ENCODE results near the gene PHF21B.
"Not testable (repeated sequence)": the region's sequence is repeated elsewhere in the genome, so short reads cannot be mapped to it uniquely, and the experiment has no call there.

Gene PHF21B

DNA sequence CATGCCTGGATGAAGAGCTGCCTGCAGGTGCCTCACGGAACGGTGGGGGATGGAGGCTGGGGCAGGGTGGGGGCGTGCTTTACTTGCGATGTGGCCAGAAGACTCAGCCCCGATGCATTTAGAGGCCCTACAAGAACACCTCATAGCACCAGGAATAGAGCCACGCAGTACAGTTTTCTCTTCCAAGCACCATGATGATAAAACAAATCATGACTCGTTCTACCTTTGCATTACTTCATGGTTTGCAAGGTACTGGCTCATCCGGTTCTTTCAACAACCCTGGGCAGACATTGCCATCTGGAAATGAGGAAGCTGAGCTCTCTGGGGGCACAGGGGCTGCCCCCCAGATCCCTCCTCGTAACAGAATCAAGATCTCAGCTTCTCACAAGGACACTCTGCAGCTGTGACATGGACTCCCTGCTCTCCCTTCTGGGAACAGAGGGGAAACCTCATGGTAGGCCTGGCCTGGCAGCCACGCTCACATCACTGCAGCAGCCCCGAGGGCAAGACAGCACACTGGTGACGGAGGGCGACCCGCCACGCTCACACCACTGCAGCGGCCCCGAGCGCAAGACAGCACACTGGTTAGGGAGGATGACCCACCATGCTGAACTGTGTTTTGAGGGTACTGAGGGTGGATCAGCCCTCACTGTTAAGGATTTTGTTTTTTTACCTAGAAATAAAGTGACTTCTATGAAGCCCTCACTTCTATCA is 46.9 kb downstream of the PHF21B start:
- H3K27ac ChIP-seq = no peak overlapping the region
- TF ChIP-seq ZFX (IDR thresholded peaks at IDR 0.05) = no peak

DNA sequence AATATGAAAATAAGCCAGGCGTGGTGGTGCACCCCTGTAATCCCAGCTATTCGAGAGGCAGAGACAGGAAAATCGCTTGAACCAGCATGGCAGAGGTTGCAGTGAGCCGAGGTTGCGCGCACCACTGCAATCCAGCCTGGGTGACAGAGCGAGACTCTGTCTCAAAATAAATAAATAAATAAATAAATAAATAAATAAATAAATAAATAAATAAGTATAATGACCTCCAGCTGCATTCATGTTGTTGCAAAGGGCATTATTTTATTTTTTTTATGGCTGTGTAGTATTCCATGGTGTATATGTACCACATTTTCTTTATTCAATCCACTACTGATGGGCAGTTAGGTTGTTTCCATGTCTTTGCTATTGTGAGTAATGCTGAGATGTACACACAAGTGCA is 48.1 kb downstream of the PHF21B start:
- H3K27ac ChIP-seq = not testable (repeated sequence)

DNA sequence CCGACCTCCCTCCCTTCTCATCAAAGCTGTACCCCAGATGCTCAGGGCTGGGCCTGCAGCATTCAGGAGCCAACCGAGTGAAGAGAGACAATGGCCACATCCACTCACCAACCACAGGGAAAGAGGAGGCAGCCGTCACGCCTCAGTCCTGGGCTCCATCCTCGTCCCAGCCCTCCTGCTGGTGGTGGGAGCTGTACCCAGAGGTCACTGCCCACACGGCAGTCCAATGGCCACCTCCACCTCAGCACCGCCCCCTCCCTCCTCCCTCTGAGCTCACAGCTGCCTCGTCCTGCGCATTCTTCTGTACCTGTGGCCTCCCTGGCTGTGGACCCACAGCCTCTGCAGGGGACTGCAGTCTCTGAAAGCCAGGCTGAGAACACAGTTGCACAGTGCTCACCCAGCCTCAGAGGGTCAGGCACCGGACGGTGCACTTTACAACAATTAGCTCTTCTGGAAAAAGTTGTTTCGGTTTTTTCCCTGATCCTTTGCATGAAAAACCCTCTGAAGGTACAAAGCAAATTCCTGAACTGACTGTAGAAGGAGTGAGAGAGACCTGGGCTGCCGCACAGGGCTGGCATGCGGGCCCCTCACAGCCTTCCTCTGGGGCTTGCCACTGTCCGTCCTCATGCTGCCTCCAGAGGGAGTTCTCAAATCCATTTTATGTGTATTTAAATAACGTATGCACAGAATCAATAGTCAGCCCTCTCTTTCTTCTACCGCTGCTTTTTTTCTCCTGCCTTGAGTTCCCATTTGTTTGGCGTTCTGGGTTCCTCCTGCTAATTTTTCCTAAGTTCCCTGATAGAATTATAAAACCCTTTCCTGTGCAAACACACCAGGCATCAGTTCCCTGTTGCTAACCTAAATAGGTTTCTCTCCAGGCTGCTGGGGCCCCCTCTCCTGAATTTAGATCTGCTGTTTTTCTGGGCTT is 52.7 kb downstream of the PHF21B start:
- no peak for TF ChIP-seq ZFX (IDR thresholded peaks at IDR 0.05)
- no peak overlapping the region for H3K27ac ChIP-seq

DNA sequence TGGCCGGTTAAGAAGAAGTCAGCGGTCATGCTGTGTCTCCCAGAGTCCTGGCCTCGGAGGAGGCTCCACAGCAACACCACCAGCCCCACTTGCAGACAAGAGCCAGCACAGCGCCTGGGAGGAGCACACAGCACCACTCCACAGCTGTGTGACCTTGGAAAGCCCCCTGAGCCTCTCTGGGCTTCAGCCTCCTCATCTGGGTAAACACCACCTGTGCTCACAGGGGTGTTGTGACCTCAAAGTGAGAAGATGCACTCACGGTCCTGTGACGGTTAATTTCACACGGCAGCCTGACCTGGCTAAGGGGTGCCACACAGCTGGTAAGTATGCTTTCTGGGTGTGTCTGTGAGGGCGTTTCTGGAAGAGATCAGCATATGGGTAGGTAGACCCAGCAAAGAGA is 54.7 kb downstream of the PHF21B start:
- H3K27ac ChIP-seq = no peak overlapping the region
- no peak for TF ChIP-seq ZFX (IDR thresholded peaks at IDR 0.05)
- TF ChIP-seq, protein P1, sequence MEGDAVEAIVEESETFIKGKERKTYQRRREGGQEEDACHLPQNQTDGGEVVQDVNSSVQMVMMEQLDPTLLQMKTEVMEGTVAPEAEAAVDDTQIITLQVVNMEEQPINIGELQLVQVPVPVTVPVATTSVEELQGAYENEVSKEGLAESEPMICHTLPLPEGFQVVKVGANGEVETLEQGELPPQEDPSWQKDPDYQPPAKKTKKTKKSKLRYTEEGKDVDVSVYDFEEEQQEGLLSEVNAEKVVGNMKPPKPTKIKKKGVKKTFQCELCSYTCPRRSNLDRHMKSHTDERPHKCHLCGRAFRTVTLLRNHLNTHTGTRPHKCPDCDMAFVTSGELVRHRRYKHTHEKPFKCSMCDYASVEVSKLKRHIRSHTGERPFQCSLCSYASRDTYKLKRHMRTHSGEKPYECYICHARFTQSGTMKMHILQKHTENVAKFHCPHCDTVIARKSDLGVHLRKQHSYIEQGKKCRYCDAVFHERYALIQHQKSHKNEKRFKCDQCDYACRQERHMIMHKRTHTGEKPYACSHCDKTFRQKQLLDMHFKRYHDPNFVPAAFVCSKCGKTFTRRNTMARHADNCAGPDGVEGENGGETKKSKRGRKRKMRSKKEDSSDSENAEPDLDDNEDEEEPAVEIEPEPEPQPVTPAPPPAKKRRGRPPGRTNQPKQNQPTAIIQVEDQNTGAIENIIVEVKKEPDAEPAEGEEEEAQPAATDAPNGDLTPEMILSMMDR (conservative IDR thresholded peaks at IDR 0.05) = no peak

DNA sequence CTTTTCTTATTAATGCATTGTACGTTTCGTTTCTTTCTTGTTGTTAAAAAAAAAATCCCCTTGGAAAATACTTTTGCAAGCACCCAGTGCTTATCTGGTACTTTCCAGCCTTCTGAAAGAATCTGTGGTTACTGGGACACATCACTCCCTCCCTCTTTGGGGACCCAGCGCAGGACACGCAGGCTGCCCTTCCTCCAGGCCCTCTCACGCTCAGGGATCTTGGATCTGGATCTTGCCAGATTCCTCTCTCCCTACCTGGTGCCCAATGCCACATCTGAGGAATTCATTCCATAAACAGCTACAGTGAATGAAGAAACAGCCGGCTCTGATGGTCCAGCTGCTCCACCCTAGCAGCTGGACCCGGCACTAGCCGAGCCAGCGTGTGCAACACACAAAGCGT is 55.7 kb downstream of the PHF21B start:
- TF ChIP-seq ZFX (IDR thresholded peaks at IDR 0.05) = no peak
- TF ChIP-seq, protein P1 (conservative IDR thresholded peaks at IDR 0.05) = no peak
- H3K27ac ChIP-seq = no peak overlapping the region

DNA sequence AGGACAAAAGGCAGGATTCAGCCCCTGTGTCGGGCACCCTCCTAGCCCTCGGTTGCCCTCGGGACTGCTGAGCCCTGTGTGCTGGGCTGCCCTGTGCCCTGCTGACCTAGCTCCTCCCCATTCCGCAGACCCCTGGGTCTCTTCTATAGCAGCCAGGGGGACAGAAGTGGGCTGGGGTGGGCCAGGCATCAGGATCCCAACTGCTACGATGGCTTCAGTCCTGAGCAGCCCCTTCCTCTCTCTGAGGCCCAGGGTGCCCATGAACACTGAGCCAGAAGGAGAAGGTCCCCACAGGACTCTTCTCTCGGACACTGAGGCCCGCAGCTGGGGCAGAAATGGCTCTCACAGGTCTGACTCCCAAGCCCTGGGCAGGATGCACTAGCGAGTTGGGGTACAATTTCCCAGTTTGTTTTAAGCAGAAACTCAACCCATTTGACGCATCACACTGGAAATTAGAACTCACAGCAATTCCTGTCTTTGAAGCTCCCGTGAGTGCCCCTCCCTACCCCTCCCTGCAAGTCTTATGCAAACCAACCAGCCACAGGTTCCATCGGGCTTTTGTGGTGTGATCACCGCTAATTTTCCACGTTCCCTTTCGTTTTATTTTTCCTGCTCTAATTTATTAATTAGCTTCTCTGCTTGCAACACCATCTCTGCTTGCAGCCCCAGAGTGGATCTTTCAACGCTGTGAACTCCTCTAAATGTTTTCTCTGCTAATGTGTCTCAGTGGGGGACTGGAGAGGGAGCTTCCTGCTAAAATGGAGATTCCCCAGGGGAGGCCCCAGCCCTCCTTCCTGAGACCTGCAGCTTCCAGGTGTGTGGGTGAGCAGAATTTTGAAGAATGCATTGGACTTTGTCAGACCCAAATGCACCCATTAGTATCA is 56.7 kb downstream of the PHF21B start:
- no peak overlapping the region for H3K27ac ChIP-seq
- no peak for TF ChIP-seq ZFX (IDR thresholded peaks at IDR 0.05)
- TF ChIP-seq, protein P1 (conservative IDR thresholded peaks at IDR 0.05) = no peak

DNA sequence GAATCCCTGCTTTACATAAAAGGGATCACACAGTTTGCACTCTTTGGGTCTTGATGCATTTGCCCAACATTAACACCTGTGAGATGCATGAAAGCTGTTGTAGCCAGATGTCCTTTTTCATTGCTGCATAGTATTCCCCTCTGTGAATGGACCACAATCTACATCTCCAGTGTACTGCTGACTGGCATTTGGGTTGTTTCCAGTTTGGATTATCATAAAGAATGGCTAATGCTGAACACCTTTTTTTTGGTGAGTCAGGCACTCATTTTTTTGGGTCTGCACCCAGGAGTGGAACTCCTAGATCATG is 58.3 kb downstream of the PHF21B start:
- TF ChIP-seq, protein P1 (conservative IDR thresholded peaks at IDR 0.05) = no peak
- no peak overlapping the region for H3K27ac ChIP-seq

DNA sequence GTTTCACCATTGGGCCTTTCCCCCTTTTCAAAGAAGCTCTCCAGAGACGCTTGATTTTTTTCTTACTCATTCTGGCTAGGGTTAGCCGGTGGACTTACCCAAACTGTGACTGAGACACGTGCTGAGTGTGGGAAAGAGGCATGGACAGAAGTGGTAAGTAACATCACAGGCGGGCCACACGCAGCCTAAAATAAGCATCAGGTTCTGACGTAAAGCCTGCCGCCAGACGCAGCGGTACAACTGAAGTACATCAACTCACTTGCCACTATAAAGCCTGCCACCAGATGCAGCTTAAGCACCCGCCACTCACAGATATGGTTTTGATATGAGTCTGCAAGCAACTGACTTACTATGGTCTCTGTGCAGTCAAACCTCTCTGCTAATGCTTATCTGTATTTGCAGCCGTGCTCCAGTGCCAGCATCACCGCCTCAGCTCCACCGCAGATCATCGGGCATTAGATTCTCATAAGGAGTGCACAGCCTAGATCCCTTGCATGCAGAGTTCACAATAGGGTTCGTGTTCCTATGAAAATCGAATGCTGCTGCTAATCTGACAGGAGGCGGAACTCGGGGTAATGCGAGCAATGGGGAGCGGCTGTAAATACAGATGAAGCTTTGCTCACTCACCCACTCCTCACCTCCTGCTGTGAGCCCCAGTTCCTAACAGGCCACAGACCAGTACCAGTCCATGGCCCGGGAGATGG is 58.8 kb downstream of the PHF21B start:
- TF ChIP-seq, protein P1 (conservative IDR thresholded peaks at IDR 0.05) = no peak
- TF ChIP-seq ZFX (IDR thresholded peaks at IDR 0.05) = no peak
- no peak overlapping the region for H3K27ac ChIP-seq
